ENCODE data around the gene CCDC63.

DNA sequence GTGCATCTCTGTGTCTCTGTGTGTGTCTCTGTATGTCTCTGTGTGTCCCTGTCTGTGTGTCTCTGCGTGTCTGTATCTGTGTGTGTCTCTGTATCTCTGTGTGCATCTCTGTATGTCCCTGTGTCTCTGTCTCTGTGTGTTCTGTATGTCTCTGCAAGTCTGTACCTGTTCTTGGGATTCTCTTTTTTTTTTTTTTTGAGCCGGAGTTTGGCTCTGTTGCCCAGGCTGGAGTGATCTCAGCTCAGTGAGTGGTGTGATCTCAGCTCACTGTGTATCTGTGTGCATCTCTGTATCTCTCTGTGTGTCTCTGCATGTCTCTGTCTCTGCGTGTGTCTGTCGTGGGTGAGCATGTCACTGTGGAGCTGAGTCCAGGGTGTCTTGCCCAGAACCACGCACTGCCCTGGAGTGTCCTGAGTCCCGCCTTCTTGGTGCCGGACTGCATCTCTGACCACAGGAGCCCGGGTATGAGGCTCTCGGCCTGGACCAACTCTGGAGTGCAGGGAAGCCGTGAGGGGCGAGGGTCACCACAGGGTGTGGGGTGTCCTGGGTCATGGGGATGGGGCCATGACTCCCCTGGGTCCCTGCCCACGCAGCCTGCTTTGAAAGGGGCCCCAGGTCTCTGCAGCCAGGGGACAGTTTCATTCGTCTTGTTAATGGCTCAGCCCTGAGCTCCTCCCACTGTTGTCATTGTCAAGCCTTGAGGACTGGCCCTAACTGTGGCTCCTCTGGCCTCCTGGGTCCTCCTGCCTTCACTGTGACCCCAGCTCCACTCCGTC lies 61.8 kb downstream of the CCDC63 start:
- no peak for TF ChIP-seq CTCF (IDR thresholded peaks at IDR 0.05)
- no peak for TF ChIP-seq POLR2A (IDR thresholded peaks at IDR 0.05)
